ENCODE data around the gene ATP1A2. TPM values are rescaled to one million over a fixed set of nuclear protein-coding genes. Genes with fewer than 3 reads are reported as not detected.
"Not testable (repeated sequence)": the region's sequence is repeated elsewhere in the genome, so short reads cannot be mapped to it uniquely, and the experiment has no call there.

The ATP1A2 gene
- polyA plus RNA-seq, 1 donor from 2014 or later: not detected

- Mint-ChIP-seq H3K9me3 (no peaks in the 10 kb centered on the region), H3K27me3 (peaks cover 12% of the 10 kb centered on the region), H3K4me3 (no peak overlapping the region), H3K27ac (no peak overlapping the region), H3K36me3 (no peaks in the 10 kb centered on the region), H3K4me1 (peaks cover 0 to 1% (median 0%) of the 10 kb centered on the region in 3 donors)
Observed at GRCh38 chr1:160118928-160119327, 3.4 kb downstream of the ATP1A2 start.

GRCh38 chr1:160120797-160121196 is 5.2 kb downstream of the ATP1A2 start:
- H3K9me3 Mint-ChIP-seq: no peaks in the 10 kb centered on the region
- peaks cover 13% of the 10 kb centered on the region for H3K27me3 Mint-ChIP-seq
- no peak overlapping the region for H3K4me3 Mint-ChIP-seq
- H3K4me1 Mint-ChIP-seq: peaks cover 0 to 1% (median 0%) of the 10 kb centered on the region in 3 donors
- H3K36me3 Mint-ChIP-seq: no peaks in the 10 kb centered on the region
- no peak overlapping the region for H3K27ac Mint-ChIP-seq

- H3K9me3 Mint-ChIP-seq: no peaks in the 10 kb centered on the region
- peaks cover 12% of the 10 kb centered on the region for H3K27me3 Mint-ChIP-seq
- no peaks in the 10 kb centered on the region for H3K36me3 Mint-ChIP-seq
- peaks cover 0 to 1% (median 0%) of the 10 kb centered on the region in 3 donors for H3K4me1 Mint-ChIP-seq
- H3K4me3 Mint-ChIP-seq: no peak overlapping the region
- no peak overlapping the region for H3K27ac Mint-ChIP-seq
Observed at GRCh38 chr1:160121388-160121787, 5.8 kb downstream of the ATP1A2 start.

GRCh38 chr1:160122978-160123495 is 7.5 kb downstream of the ATP1A2 start:
- Mint-ChIP-seq H3K27ac (no peak overlapping the region), H3K36me3 (no peaks in the 10 kb centered on the region), H3K4me1 (peaks cover 0 to 1% (median 0%) of the 10 kb centered on the region in 3 donors), H3K27me3 (peaks cover 3% of the 10 kb centered on the region), H3K9me3 (no peaks in the 10 kb centered on the region), H3K4me3 (no peak overlapping the region)

GRCh38 chr1:160123726-160124125 is 8.2 kb downstream of the ATP1A2 start:
- no peak overlapping the region for H3K4me3 Mint-ChIP-seq
- H3K4me1 Mint-ChIP-seq: no peaks in the 10 kb centered on the region
- no peaks in the 10 kb centered on the region for H3K36me3 Mint-ChIP-seq
- H3K9me3 Mint-ChIP-seq: no peaks in the 10 kb centered on the region
- peaks cover 7% of the 10 kb centered on the region for H3K27me3 Mint-ChIP-seq
- no peak overlapping the region for H3K27ac Mint-ChIP-seq

GRCh38 chr1:160124705-160125478 is 9.3 kb downstream of the ATP1A2 start:
- peaks cover 7% of the 10 kb centered on the region for H3K27me3 Mint-ChIP-seq
- no peak overlapping the region for H3K4me3 Mint-ChIP-seq
- no peaks in the 10 kb centered on the region for H3K9me3 Mint-ChIP-seq
- H3K4me1 Mint-ChIP-seq: no peaks in the 10 kb centered on the region
- no peak overlapping the region for H3K27ac Mint-ChIP-seq
- H3K36me3 Mint-ChIP-seq: no peaks in the 10 kb centered on the region

- Mint-ChIP-seq H3K4me3 (no peak overlapping the region), H3K9me3 (no peaks in the 10 kb centered on the region), H3K4me1 (no peaks in the 10 kb centered on the region), H3K27me3 (peaks cover 9% of the 10 kb centered on the region), H3K36me3 (no peaks in the 10 kb centered on the region), H3K27ac (no peak overlapping the region)
Observed at GRCh38 chr1:160125746-160126145, 10.2 kb downstream of the ATP1A2 start.

GRCh38 chr1:160126342-160126741 is 10.8 kb downstream of the ATP1A2 start:
- not testable (repeated sequence) for H3K4me1 Mint-ChIP-seq, H3K27ac Mint-ChIP-seq, H3K4me3 Mint-ChIP-seq, H3K9me3 Mint-ChIP-seq, H3K36me3 Mint-ChIP-seq
- H3K27me3 Mint-ChIP-seq: peaks cover 11% of the 10 kb centered on the region

GRCh38 chr1:160127381-160127780 is 11.8 kb downstream of the ATP1A2 start:
- Mint-ChIP-seq H3K4me3 (no peak overlapping the region), H3K9me3 (no peaks in the 10 kb centered on the region), H3K4me1 (no peaks in the 10 kb centered on the region), H3K36me3 (no peaks in the 10 kb centered on the region), H3K27ac (no peak overlapping the region), H3K27me3 (peaks cover 11% of the 10 kb centered on the region)

GRCh38 chr1:160127865-160128523 is 12.4 kb downstream of the ATP1A2 start:
- Mint-ChIP-seq H3K36me3 (no peaks in the 10 kb centered on the region), H3K9me3 (no peaks in the 10 kb centered on the region), H3K27ac (no peak overlapping the region), H3K4me3 (no peak overlapping the region), H3K27me3 (peaks cover 14% of the 10 kb centered on the region), H3K4me1 (no peaks in the 10 kb centered on the region)

GRCh38 chr1:160128636-160129035 is 13.1 kb downstream of the ATP1A2 start:
- Mint-ChIP-seq H3K36me3 (no peaks in the 10 kb centered on the region), H3K27me3 (peaks cover 15% of the 10 kb centered on the region), H3K4me3 (no peak overlapping the region), H3K27ac (no peak overlapping the region), H3K4me1 (no peaks in the 10 kb centered on the region), H3K9me3 (no peaks in the 10 kb centered on the region)

- no peaks in the 10 kb centered on the region for H3K4me1 Mint-ChIP-seq
- no peak overlapping the region for H3K27ac Mint-ChIP-seq
- H3K27me3 Mint-ChIP-seq: peaks cover 15% of the 10 kb centered on the region
- no peaks in the 10 kb centered on the region for H3K36me3 Mint-ChIP-seq
- no peak overlapping the region for H3K4me3 Mint-ChIP-seq
- H3K9me3 Mint-ChIP-seq: no peaks in the 10 kb centered on the region
Observed at GRCh38 chr1:160129046-160129445, 13.5 kb downstream of the ATP1A2 start.

GRCh38 chr1:160129558-160129957 is 14.0 kb downstream of the ATP1A2 start:
- H3K27me3 Mint-ChIP-seq: peaks cover 14% of the 10 kb centered on the region
- H3K4me1 Mint-ChIP-seq: no peaks in the 10 kb centered on the region
- no peak overlapping the region for H3K27ac Mint-ChIP-seq
- H3K4me3 Mint-ChIP-seq: no peak overlapping the region
- no peaks in the 10 kb centered on the region for H3K36me3 Mint-ChIP-seq
- H3K9me3 Mint-ChIP-seq: no peaks in the 10 kb centered on the region

- H3K4me1 Mint-ChIP-seq: no peaks in the 10 kb centered on the region
- peaks cover 12% of the 10 kb centered on the region for H3K27me3 Mint-ChIP-seq
- no peak overlapping the region for H3K27ac Mint-ChIP-seq
- H3K4me3 Mint-ChIP-seq: no peak overlapping the region
- H3K36me3 Mint-ChIP-seq: no peaks in the 10 kb centered on the region
- no peaks in the 10 kb centered on the region for H3K9me3 Mint-ChIP-seq
Observed at GRCh38 chr1:160129966-160130365, 14.4 kb downstream of the ATP1A2 start.

- no peak overlapping the region for H3K27ac Mint-ChIP-seq
- no peaks in the 10 kb centered on the region for H3K36me3 Mint-ChIP-seq
- no peaks in the 10 kb centered on the region for H3K9me3 Mint-ChIP-seq
- no peak overlapping the region for H3K4me3 Mint-ChIP-seq
- peaks cover 12% of the 10 kb centered on the region for H3K27me3 Mint-ChIP-seq
- H3K4me1 Mint-ChIP-seq: no peaks in the 10 kb centered on the region
Observed at GRCh38 chr1:160130486-160130885, 14.9 kb downstream of the ATP1A2 start.

- Mint-ChIP-seq H3K4me1 (no peaks in the 10 kb centered on the region), H3K4me3 (no peak overlapping the region), H3K27ac (no peak overlapping the region), H3K36me3 (no peaks in the 10 kb centered on the region), H3K27me3 (peaks cover 12% of the 10 kb centered on the region), H3K9me3 (no peaks in the 10 kb centered on the region)
Observed at GRCh38 chr1:160130939-160131338, 15.4 kb downstream of the ATP1A2 start.
